HEK293T (cell line): ENCODE measurements around the gene CCDC70.

Source experiments
- ARNT ChIP-seq: fragments of 450-650 bp; IDR thresholded peaks from 2 replicates; pipeline ENCODE4 v1.6.1; 2017; ENCODE audit warnings: mild to moderate bottlenecking
- BHLHE40 ChIP-seq: fragments of 450-650 bp; IDR thresholded peaks from 2 replicates; pipeline ENCODE4 v1.6.1; 2016; ENCODE audit warnings: mild to moderate bottlenecking, moderate library complexity, borderline replicate concordance
- CTBP1 ChIP-seq: fragments of 450-650 bp; IDR thresholded peaks from 2 replicates; pipeline ENCODE4 v1.6.1; 2016; ENCODE audit warnings: borderline replicate concordance
- ELF4 ChIP-seq: fragments of 450-650 bp; IDR thresholded peaks from 2 replicates; pipeline ENCODE4 v1.6.1; 2017; ENCODE audit warnings: antibody characterized with exemption
- FOXA1 ChIP-seq: fragments of 450-650 bp; IDR thresholded peaks from 2 replicates; pipeline ENCODE4 v1.6.1; 2016; ENCODE audit warnings: mild to moderate bottlenecking
- FOXM1 ChIP-seq: fragments of 450-650 bp; IDR thresholded peaks from 2 replicates; pipeline ENCODE4 v1.6.1; 2017; ENCODE audit warnings: mild to moderate bottlenecking, borderline replicate concordance
- HDGF ChIP-seq: fragments of 450-650 bp; IDR thresholded peaks from 2 replicates; pipeline ENCODE4 v1.6.1; 2017; ENCODE audit warnings: antibody characterized with exemption, borderline replicate concordance
- L3MBTL2 ChIP-seq: fragments of 450-650 bp; conservative IDR thresholded peaks from 2 replicates; pipeline ENCODE4 v1.6.1; 2016; ENCODE audit warnings: mild to moderate bottlenecking
- LEF1 ChIP-seq: fragments of 450-650 bp; IDR thresholded peaks from 2 replicates; pipeline ENCODE4 v1.6.1; 2017; ENCODE audit warnings: mild to moderate bottlenecking, borderline replicate concordance
- SP1 ChIP-seq: fragments of 450-650 bp; IDR thresholded peaks from 2 replicates; pipeline ENCODE4 v1.6.1; 2017
- SUZ12 ChIP-seq: fragments of 450-650 bp; IDR thresholded peaks from 2 replicates; pipeline ENCODE4 v1.6.1; 2016; ENCODE audit warnings: mild to moderate bottlenecking
- TARDBP ChIP-seq: fragments of 450-650 bp; IDR thresholded peaks from 2 replicates; pipeline ENCODE4 v1.6.1; 2016
- TF ChIP-seq, protein P1 (sequence below): fragments of 450-650 bp; IDR thresholded peaks from 2 replicates; pipeline ENCODE4 v1.6.1; 2016

DNA sequence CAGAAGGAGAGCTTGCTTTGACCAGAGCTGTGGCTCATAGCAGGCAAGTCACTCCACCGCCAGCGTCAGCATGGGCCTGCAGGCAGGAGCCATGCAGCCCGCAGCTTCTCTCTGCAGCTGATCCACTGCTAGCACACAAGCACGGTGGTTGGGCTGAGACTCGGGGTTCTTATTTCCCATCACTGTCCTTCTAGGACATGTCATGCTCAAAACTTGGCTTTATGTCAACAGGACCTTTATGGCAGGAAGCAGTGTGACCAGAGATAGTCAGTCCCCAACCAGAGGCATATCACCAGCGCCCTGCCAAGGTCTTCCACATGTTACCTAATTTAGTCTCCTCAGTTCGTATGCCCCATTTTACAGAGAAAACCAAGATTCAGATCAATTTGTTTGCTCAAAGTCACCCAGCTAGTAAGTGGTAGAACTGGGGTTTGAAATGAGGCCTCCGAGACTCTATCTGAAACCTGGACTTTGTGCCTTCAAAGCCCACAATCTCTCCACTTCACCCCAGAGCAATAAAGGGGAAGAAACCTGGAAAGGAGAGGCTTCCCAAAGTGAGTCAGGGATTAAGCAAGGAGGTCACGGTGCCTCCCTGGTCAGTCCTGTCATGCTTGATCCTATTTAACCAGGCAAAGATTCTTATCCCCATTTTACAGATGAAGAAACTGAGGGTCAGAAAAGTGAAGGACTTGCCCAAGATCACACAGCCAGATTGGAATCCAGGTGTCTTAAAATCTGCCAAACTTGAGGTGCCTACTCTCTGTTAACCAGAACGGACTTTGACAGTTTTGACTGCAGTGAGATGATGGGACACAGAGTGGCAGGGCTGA is 21.8 kb upstream of the CCDC70 start:
- TF ChIP-seq SP1, result no peak
- no peak for TF ChIP-seq BHLHE40
- no peak for TF ChIP-seq TARDBP
- TF ChIP-seq FOXM1, result no peak
- no peak for TF ChIP-seq ELF4
- no peak for TF ChIP-seq CTBP1
- no peak for TF ChIP-seq LEF1
- no peak for TF ChIP-seq HDGF
- no peak for TF ChIP-seq ARNT
- TF ChIP-seq, protein P1, sequence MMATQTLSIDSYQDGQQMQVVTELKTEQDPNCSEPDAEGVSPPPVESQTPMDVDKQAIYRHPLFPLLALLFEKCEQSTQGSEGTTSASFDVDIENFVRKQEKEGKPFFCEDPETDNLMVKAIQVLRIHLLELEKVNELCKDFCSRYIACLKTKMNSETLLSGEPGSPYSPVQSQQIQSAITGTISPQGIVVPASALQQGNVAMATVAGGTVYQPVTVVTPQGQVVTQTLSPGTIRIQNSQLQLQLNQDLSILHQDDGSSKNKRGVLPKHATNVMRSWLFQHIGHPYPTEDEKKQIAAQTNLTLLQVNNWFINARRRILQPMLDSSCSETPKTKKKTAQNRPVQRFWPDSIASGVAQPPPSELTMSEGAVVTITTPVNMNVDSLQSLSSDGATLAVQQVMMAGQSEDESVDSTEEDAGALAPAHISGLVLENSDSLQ, result no peak
- no peak for TF ChIP-seq SUZ12
- no peak for TF ChIP-seq FOXA1
- TF ChIP-seq L3MBTL2, result no peak
